Breast epithelium (tissue), 4 donors: Measurements from ENCODE around the gene POMZP3. TPM values are rescaled to one million over a fixed set of nuclear protein-coding genes. Genes with fewer than 3 reads are reported as not detected.
"Not testable (repeated sequence)": the region's sequence is repeated elsewhere in the genome, so short reads cannot be mapped to it uniquely, and the experiment has no call there.

Source experiments
- DNase-seq, 2 donors: peaks; one replicate each; pipeline ENCODE4 v3.0.0-alpha.2; 2019; ENCODE audit warnings: low spot score in 2 of 2
- H3K27ac ChIP-seq, 2 donors: fragments of 200-600 bp; sonication (generic) in 1 of 2; one replicate each; pipeline ENCODE4 v1.5.1; 2016 to 2019; ENCODE audit warnings: mild to moderate bottlenecking in 1 of 2
- H3K27me3 ChIP-seq, 2 donors: fragments of 200-600 bp; sonication (generic) in 1 of 2; one replicate each; pipeline versions ENCODE4 v1.5.1 to v1.6.0; 2017 to 2019; ENCODE audit warnings: control low read depth in 1 of 2, mild to moderate bottlenecking in 1 of 2
- H3K36me3 ChIP-seq: fragments of 200-600 bp; one replicate; pipeline ENCODE4 v1.5.1; 2019
- H3K4me1 ChIP-seq, 2 donors: fragments of 200-600 bp; sonication (generic); one replicate each; pipeline ENCODE4 v1.5.1; 2016 to 2019; ENCODE audit warnings: control low read depth in 1 of 2
- H3K4me3 ChIP-seq, 3 donors: fragments of 200-600 bp; sonication (generic); 1 replicate in 2 of 3; 2 replicates in 1 of 3; pipeline ENCODE4 v1.5.1; 2016 to 2019; ENCODE audit warnings: mild to moderate bottlenecking in 3 of 3, moderate library complexity in 2 of 3
- H3K9me3 ChIP-seq, 2 donors: fragments of 200-600 bp; sonication (generic) in 1 of 2; one replicate each; pipeline ENCODE4 v1.5.1; 2016 to 2019; ENCODE audit warnings: control low read depth in 1 of 2
- intact Hi-C: fragments of 100-400 bp; cut with DNase I; formaldehyde crosslinking; loops from one replicate; pipeline ENCODE4 v1.15.1; 2023; ENCODE audit warnings: low total_unique reads
- total RNA-seq, 3 donors: library from RNA; depleted of rRNA; stranded (reverse); fragments of >200 nt; gene quantifications; one replicate each; pipeline ENCODE4 v1.1.0, GENCODE V29; 2016

The POMZP3 gene
- total RNA-seq, 3 donors from 2014 or later = 3.4 to 7.2 (median 6.6) TPM

DNA sequence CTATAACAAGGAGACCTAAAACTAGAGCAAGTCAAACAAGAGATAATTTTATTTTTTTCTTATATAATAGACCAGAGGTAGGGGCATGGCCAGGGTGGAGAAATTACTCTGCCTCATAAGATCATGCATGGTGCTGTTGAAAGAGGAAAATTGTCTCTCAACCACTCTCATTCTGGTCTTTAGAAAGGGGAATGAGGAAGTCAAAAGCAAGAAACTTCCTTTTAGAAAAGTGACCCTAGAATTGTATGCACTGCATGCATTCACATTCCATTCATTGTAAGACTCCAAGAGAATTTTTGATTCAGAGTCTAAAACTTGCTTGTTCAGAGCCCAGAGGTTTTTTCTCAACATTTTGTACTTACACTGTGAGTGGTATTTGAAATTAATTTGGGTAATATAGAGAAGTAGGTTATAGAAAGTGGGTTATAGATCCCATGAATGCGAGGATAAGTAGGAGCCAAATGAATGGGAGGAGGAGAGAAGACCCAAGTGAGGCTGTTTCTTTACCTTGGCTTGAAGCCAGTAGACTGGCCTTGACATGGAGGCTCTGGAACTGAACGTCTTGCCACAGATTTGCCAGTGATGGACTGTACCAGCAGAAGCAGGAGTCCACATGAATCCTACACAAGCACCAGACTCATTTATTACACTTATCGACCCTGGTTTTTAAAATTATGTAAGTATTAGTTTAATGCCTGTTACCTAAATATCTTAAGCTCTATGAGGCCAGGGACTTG is 51.0 kb downstream of the POMZP3 start:
- H3K27ac ChIP-seq, H3K27me3 ChIP-seq, H3K9me3 ChIP-seq, H3K4me3 ChIP-seq, DNase-seq, H3K36me3 ChIP-seq, intact Hi-C loops, H3K4me1 ChIP-seq: not testable (repeated sequence)

DNA sequence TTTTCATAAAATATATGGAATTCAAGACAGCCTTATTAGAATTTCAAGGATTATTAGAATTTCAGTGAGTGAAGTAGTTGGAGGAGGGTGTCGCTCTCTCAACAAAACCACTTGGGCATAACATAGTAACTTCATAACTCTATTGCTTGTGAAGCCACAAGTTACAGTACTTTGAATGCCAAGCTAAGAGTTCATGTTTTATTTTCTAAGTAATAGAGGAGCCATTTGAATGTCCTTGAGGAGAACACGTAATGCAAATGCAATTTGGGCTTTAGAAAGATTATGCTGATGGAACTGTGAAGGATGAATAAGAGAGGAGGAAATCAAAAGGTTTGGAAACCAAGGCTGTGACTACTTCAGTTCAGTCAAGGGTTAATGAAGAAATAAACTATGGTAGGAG is 51.6 kb downstream of the POMZP3 start:
- H3K4me1 ChIP-seq, H3K36me3 ChIP-seq, H3K27me3 ChIP-seq, DNase-seq, H3K27ac ChIP-seq, intact Hi-C loops, H3K9me3 ChIP-seq, H3K4me3 ChIP-seq: not testable (repeated sequence)

DNA sequence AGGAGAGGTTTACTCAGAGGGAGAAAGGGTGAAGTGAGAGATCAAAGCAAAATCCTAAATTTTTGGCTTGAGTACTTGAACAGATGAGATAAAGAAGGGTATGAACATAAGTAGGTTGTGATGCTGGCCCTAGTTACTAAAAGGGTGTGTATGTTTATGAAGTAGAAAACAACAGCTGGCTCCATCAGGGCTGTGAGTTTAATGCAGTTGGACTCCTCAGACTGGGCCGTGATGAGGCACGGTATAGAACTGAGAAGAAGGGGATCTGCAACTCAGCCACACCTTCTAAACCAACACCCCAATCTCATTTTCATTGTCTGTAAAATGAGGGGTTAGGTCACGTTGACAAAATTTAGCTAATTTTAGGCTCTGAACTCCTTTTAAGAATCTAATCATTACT is 54.8 kb downstream of the POMZP3 start:
- H3K27me3 ChIP-seq, H3K9me3 ChIP-seq, H3K4me1 ChIP-seq, intact Hi-C loops, H3K36me3 ChIP-seq, H3K27ac ChIP-seq, DNase-seq, H3K4me3 ChIP-seq: not testable (repeated sequence)

DNA sequence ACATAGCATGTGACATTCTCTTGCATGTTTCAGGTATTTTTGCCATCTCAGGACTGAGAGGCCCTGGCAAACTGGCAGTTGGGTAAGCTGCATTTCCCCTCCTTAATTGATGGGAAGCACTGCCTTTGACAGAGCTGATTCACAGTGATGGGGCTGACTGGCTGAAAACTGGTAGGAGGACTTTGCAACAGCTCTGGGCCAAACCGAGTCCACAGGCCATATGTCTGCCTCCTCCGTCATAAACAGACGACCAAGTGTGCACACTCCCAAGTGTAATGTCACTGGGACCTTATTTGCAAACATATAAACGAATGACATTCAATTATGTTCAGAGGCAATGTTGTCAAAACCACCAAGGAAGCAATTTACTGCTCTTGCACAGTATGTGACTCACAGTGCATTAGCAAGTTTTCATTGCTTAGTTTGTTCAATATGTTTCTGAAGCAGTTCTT is 56.7 kb downstream of the POMZP3 start:
- intact Hi-C loops = not testable (repeated sequence)

DNA sequence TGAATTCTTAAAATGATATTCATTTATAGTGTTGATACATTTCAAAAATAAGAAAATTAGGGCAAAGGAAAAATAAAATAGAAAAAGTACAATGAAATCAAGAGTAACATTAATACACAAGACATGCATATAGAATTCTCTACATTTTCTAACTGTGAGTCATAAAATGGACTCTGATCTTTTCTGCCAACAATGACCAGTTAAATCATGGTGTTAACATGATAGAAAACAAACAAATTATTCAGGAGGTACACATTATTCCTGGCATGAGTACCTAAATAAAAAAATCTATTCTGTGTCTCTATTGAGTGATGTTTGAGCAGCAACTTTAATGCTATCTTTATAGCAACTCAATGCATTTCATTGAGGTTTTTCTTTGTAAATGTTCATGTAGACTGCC is 58.3 kb downstream of the POMZP3 start:
- H3K27me3 ChIP-seq, H3K4me1 ChIP-seq, H3K27ac ChIP-seq, H3K4me3 ChIP-seq, intact Hi-C loops, H3K9me3 ChIP-seq, DNase-seq, H3K36me3 ChIP-seq: not testable (repeated sequence)

More for the DNA sequence above, 56.7 kb downstream of the POMZP3 start:
- not testable (repeated sequence) for H3K4me3 ChIP-seq, DNase-seq, H3K27ac ChIP-seq, H3K4me1 ChIP-seq, H3K27me3 ChIP-seq, H3K9me3 ChIP-seq, H3K36me3 ChIP-seq

DNA sequence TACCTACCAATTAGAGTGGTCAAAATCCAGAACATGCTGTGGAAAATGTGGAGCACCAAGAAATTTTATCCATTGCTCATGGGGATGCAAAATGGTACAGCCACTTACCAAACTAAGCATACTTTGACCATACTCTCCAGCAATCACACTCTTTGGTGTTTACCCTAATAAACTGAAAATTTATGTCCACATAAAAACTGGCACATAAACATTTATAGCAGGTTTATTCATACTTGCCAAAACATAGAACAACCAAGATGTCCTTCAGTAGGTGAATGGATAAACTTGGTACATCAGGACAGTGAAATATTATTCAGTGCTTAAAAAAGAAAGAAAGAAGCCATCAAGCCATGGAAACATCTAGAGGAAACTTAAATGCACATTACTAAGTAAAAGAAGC is 59.3 kb downstream of the POMZP3 start:
- H3K36me3 ChIP-seq, H3K27ac ChIP-seq, H3K9me3 ChIP-seq, H3K4me3 ChIP-seq, H3K4me1 ChIP-seq, intact Hi-C loops, H3K27me3 ChIP-seq, DNase-seq: not testable (repeated sequence)

DNA sequence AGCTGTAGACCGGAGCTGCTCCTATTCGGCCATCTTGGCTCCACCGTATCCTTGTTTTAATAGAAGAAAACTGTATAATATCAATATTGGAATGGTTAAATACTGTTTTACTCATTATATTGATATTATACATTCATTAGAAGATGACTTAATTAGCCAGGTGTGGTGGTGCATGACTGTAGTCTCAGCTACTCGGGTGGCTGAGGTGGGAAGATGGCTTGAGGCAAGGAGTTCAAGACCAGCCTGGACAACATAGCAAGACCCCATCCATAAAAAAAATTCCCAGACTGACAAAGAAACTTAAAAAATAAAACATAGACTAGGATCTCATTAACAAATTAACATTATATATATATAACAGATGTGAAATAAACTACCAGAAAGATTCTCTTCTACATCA is 59.8 kb downstream of the POMZP3 start:
- H3K9me3 ChIP-seq, H3K4me1 ChIP-seq, H3K27ac ChIP-seq, H3K36me3 ChIP-seq, DNase-seq, H3K4me3 ChIP-seq, H3K27me3 ChIP-seq, intact Hi-C loops: not testable (repeated sequence)

DNA sequence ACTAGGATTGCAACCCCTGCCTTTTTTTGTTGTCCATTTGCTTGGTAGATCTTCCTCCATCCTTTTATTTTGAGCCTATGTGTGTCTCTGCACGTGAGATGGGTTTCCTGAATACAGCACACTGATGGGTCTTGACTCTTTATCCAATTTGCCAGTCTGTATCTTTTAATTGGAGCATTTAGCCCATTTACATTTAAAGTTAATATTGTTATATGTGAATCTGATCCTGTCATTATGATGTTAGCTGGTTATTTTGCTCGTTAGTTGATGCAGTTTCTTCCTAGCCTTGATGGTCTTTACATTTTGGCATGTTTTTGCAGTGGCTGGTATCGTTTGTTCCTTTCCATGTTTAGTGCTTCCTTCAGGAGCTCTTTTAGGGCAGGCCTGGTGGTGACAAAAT is 62.1 kb downstream of the POMZP3 start:
- H3K36me3 ChIP-seq, H3K4me3 ChIP-seq, H3K4me1 ChIP-seq, H3K27me3 ChIP-seq, H3K9me3 ChIP-seq, intact Hi-C loops, H3K27ac ChIP-seq, DNase-seq: not testable (repeated sequence)

DNA sequence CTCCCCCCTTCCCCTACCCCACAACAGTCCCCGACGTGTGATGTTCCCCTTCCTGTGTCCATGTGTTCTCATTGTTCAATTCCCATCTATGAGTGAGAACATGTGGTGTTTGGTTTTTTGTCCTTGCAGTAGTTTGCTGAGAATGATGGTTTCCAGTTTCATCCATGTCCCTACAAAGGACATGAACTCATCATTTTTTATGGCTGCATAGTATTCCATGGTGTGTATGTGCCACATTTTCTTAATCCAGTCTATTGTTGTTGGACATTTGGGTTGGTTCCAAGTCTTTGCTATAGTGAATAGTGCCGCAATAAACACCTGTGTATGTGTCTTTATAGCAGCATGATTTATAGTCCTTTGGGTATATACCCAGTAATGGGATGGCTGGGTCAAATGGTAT is 65.7 kb downstream of the POMZP3 start:
- H3K27me3 ChIP-seq, H3K27ac ChIP-seq, DNase-seq, H3K4me3 ChIP-seq, H3K4me1 ChIP-seq, intact Hi-C loops, H3K9me3 ChIP-seq, H3K36me3 ChIP-seq: not testable (repeated sequence)

DNA sequence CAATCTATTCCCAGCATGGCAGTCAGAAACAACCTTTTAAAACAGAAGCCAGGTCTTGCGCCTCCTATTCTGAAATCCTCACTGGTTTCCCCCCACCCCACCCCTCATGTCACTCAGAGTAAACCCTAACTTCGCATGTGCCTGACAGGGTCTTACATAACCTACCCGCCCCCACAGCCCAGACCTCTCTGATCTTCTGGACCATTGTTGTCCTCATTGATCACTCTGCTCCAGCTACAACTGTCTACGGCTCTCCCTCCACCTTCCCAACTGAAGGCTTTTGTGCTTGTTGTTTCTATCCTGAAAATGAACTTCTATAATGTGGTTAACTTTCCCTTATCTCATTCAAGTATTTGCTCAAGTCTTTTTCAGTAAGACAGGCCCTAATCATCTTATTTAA is 66.9 kb downstream of the POMZP3 start:
- H3K36me3 ChIP-seq, H3K9me3 ChIP-seq, H3K27me3 ChIP-seq, H3K4me1 ChIP-seq, DNase-seq, intact Hi-C loops, H3K27ac ChIP-seq, H3K4me3 ChIP-seq: not testable (repeated sequence)

Other genes starting within 250 kb of the POMZP3 start
- gene SSC4D, start 217.6 kb downstream of the POMZP3 start, total RNA-seq = 1 to 10 TPM in 2 of 3 donors, not detected in 1; 1.9 to 2.6 TPM
- gene ZP3, start 202.3 kb downstream of the POMZP3 start, total RNA-seq = 1 to 10 TPM; 1.4 to 2.9 (median 2.0) TPM
- gene DTX2, start 165.6 kb downstream of the POMZP3 start, total RNA-seq = 10 to 100 TPM; 17.6 to 30.5 (median 21.7) TPM
- gene UPK3B, start 116.7 kb downstream of the POMZP3 start, total RNA-seq = 10 to 100 TPM in 1 of 3 donors, 1 to 10 TPM in 2; 2.1 to 77.9 (median 5.9) TPM
- gene SPDYE16, start 84.0 kb downstream of the POMZP3 start, total RNA-seq = under 1 TPM in 1 of 3 donors, not detected in 2; 0.73 TPM